Sigmoid colon (tissue), 7 donors: ENCODE data around the gene NPIPA1. TPM values are rescaled to one million over a fixed set of nuclear protein-coding genes. Genes with fewer than 3 reads are reported as not detected.
A peak's percentile ranks its signal among the peaks of the same experiment; 100 is the strongest.
"Not testable (repeated sequence)": the region's sequence is repeated elsewhere in the genome, so short reads cannot be mapped to it uniquely, and the experiment has no call there.

Source experiments
- DNase-seq: peaks from one replicate; pipeline ENCODE4 v3.0.0-alpha.2; 2019
- H3K27ac ChIP-seq, 4 donors: fragments of 200-600 bp; sonication (generic); one replicate each; pipeline ENCODE4 v1.5.1; 2016 to 2019; ENCODE audit warnings: mild to moderate bottlenecking in 1 of 4
- H3K27me3 ChIP-seq, 3 donors: fragments of 200-600 bp; sonication (generic); one replicate each; pipeline ENCODE4 v1.5.1; 2019; ENCODE audit warnings: mild to moderate bottlenecking in 1 of 3
- H3K36me3 ChIP-seq, 4 donors: fragments of 200-600 bp; sonication (generic); one replicate each; pipeline ENCODE4 v1.5.1; 2016 to 2019
- H3K4me1 ChIP-seq, 4 donors: fragments of 200-600 bp; sonication (generic); one replicate each; pipeline ENCODE4 v1.5.1; 2017 to 2019
- H3K4me3 ChIP-seq, 4 donors: fragments of 200-600 bp; sonication (generic); one replicate each; pipeline ENCODE4 v1.5.1; 2017 to 2019; ENCODE audit warnings: mild to moderate bottlenecking in 2 of 4, moderate library complexity in 1 of 4
- H3K9me3 ChIP-seq, 4 donors: fragments of 200-600 bp in 3 of 4; sonication (generic) in 3 of 4; one replicate each; pipeline versions ENCODE4 v1.5.1 to v1.6.1; 2013 to 2019
- CTCF ChIP-seq, 4 experiments: fragments of 450-650 bp in 3 of 4; fragments of 200-600 bp in 1 of 4; IDR thresholded peaks; one replicate each; pipeline ENCODE4 v1.5.1; 2016 to 2019; ENCODE audit warnings: antibody characterized with exemption in 4 of 4, mild to moderate bottlenecking in 3 of 4, moderate library complexity in 2 of 4
- POLR2A ChIP-seq, 2 donors: fragments of 450-650 bp; IDR thresholded peaks; one replicate each; pipeline ENCODE4 v1.6.1; 2016; ENCODE audit warnings: antibody characterized with exemption in 2 of 2, mild to moderate bottlenecking in 2 of 2, moderate library complexity in 2 of 2
- POLR2AphosphoS5 ChIP-seq, 4 donors: sonication (generic); formaldehyde crosslinking; IDR thresholded peaks; one replicate each; pipeline ENCODE4 v1.6.1; 2017; ENCODE audit warnings: antibody characterized with exemption in 4 of 4
- WGBS, 2 donors: extraction: QIAGEN DNeasy Blood & Tissue Kit; methylation state at CpG; one replicate each; pipeline ENCODE4 v1.1.7; 2013; 5-methylcytosine and 5-hydroxymethylcytosine counted together
- intact Hi-C: fragments of 100-400 bp; cut with DNase I; formaldehyde crosslinking; loops from one replicate; pipeline ENCODE4 v1.15.1; 2023
- polyA plus RNA-seq, 3 donors: library from polyadenylated mRNA; stranded (reverse); fragments of 200-250 nt; gene quantifications; one replicate each; pipeline ENCODE4 v1.2.3, GENCODE V29; 2013
- total RNA-seq, 4 donors: library from RNA; depleted of rRNA; stranded (reverse); fragments of >200 nt; gene quantifications; one replicate each; pipeline ENCODE4 v1.1.0, GENCODE V29; 2016
- donor health status: healthy with polysubstance abuse.
- donor health status: Bipolar disorder and iron deficiency.
- donor health status: healthy.

The NPIPA1 gene
- total and polyA plus RNA-seq, 7 donors = 8.1 to 152 (median 51.4) TPM

DNA sequence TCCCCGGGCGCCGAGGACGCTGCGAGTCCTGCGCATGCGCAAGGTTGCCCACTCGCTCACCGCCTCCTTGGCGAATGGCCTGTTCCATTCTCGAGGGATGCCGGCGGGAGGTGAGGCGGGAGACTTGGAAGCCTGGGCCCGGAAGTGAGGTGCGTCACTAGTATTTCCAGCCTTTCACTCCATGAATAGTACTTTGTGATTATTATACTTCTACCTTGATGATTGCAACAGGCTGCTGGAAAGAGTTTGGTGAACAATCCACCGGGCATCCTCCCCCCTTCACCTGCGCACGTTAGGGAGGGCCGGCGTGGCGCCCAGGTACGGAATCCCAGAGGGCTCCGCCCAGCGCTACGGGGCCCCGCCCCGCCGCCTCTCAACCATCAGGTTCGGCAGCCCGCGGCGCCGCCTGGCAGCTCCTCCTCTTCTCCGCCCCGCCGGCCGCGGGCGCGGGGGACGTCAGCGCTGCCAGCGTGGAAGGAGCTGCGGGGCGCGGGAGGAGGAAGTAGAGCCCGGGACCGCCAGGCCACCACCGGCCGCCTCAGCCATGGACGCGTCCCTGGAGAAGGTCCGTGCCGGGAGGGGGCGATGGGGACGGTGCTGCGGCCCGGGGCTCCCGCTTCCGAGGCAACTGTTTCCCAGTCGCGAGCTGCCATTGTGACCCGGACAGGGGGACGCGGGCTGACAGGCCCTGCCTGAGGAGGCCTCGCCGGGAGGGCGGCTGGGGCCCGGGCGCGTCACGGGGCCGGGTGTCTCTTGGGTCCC lies 37.6 kb downstream of the NPIPA1 start, which contains the start of gene PDXDC1:
PDXDC1 (plus strand) TSS at position 371 of the 762 bp plus-strand sequence; CDS start at position 545, 174 bp downstream.
- WGBS, 2 donors = 0 to 1% methylated on average over 74 of the region's 74 CpGs

DNA sequence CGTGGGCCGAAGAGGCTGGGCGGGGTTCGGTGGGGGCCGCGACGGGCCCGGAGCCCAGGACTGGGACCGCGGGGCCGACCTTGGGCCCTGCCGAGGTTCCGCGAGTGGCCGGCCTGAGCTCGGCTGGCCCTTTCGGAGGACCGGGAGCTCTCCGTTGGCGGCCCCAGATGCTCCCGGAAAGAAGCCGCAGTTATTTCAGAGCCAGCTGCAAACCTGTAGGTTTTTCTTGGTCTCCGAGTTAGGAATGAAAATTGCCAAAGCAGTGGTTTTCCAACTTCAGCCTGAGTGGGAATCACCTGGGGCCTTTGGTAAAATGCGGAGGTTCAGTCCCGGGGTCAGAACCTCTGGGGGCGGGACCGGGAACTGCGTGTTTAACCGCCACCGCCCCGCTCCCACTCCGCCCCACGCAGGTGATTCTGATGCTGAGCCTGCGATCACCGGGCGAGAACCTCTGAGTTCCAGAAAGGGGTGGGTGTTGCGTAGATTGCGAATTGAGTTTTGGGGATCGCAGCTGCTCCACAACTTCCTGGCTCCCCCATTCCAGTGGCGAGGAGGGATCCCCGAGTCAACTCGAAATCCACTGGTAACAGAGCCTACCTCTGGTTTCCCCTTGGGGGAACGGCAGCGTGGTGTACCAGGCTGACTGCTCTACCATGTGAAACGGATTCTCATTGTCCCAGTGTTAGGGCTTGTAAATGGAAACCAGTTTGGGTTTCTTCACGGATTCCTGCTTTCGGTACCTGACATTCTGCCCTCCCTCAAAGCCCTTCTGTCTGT lies 38.4 kb downstream of the NPIPA1 start:
- WGBS, 2 donors = 1 to 3% methylated on average over 47 of the region's 47 CpGs
- H3K36me3 ChIP-seq, H3K27me3 ChIP-seq, H3K9me3 ChIP-seq, intact Hi-C loops: not testable (repeated sequence)
- TF ChIP-seq CTCF (IDR thresholded peaks at IDR 0.05) (peak in 3 of 4 experiments; percentile 23 to 47 (median 29)), POLR2AphosphoS5 (IDR thresholded peaks at IDR 0.05) (peak in 1 of 4 donors; percentile 17)
- DNase-seq = peak; percentile 70
- peaks cover 0 to 23% (median 13%) of the 10 kb centered on the region in 4 donors for H3K4me1 ChIP-seq
- peak overlapping the region; percentile 84 to 95 (median 90) for H3K27ac ChIP-seq
- H3K4me3 ChIP-seq = peak overlapping the region; percentile 60 to 87 (median 74)

More for the DNA sequence above, 37.6 kb downstream of the NPIPA1 start, which contains the start of gene PDXDC1:
- Histone ChIP-seq H3K4me1 (peaks cover 0 to 23% (median 13%) of the 10 kb centered on the region in 4 donors), H3K4me3 (peak within 1 kb of the TSS; percentile 60 to 87 (median 74)), H3K27ac (peak within 1 kb of the TSS; percentile 84 to 95 (median 90))
- H3K36me3 ChIP-seq, H3K9me3 ChIP-seq, H3K27me3 ChIP-seq, intact Hi-C loops: not testable (repeated sequence)
- peak; percentile 90 for DNase-seq
- TF ChIP-seq POLR2A (IDR thresholded peaks at IDR 0.05) (peak; percentile 81 to 86), POLR2AphosphoS5 (IDR thresholded peaks at IDR 0.05) (peak; percentile 42 to 93 (median 69))

DNA sequence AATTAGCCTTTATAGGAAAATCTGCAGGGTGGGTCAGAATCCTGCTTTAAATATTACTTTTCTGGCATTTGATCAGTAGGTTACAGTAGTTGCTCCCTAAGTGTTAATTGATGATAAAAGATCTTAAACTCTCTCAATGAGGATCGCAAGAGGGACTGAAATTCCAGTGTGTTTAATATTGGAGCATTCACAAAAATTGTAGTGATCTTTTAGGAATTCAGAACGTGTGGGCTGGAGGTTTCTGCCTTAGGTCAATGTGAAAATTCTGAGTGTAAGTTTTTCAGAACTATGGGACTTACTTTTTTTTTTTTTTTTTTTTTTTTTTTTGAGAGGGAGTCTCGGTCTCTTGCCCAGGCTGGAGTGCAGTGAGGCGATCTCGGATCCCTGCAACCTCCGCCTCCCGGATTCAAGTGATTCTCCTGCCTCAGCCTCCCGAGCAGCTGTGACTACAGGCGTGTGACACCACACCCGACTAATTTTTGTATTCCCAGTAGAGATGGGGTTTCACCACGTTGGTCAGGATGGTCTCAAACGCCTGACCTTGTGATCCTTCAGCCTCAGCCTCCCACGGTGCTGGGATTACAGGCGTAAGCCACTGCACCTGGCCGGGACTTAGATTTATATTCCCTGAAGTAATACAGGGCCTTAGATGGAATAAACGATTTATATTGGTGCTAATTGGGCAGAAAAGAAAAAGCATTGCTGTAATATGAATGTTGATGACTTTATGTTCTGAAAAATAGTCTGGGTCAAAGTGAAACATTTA lies 39.9 kb downstream of the NPIPA1 start:
- Histone ChIP-seq H3K4me1 (peaks cover 0 to 27% (median 18%) of the 10 kb centered on the region in 4 donors), H3K27ac (peak overlapping the region in 1 of 4 donors; percentile 87)
- DNase-seq, H3K9me3 ChIP-seq, intact Hi-C loops, H3K36me3 ChIP-seq, H3K27me3 ChIP-seq, H3K4me3 ChIP-seq: not testable (repeated sequence)
- WGBS, 2 donors = 39 to 68% methylated on average over 14 of the region's 16 CpGs

DNA sequence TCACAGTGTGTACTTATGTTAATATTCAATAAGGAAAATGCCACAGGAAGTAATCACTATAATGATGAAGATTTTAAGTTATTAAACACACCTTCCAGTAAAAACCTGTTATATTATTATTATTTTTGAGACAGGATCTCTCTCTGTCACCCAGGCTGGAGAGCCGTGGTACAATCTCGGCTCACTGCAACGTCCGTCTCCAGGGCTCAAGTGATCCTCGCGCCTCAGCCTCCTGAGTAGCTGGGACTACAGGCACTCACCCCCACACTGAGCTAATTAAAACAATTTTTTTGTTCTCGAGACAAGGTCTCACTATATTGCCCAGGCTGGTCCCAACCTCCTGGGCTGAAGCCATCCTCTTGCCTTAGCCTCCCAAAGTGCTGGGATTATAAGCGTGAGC lies 41.0 kb downstream of the NPIPA1 start:
- H3K4me3 ChIP-seq, H3K27me3 ChIP-seq, DNase-seq, H3K27ac ChIP-seq, intact Hi-C loops, H3K36me3 ChIP-seq, H3K9me3 ChIP-seq: not testable (repeated sequence)
- peaks cover 0 to 31% (median 23%) of the 10 kb centered on the region in 4 donors for H3K4me1 ChIP-seq
- WGBS, 2 donors = 68 to 90% methylated on average over 8 of the region's 8 CpGs

DNA sequence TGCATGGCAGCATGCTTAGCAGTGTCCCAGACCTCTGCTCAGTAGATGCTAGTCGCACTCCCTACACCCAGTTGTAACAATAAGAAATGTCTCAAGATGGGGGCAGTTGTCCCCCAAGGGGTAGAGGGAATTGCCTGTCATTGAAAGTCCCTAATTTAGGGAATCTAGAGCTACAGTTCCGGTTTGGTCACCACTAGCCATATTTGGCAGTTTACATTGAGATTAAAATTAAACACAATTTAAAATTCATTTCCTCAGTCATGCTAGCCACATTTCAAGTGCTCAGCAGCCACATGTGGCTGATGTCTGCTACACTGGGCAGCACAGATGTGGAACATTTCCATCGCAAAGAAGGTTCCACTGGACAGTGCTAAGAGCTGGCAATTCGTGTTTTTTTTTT lies 41.7 kb downstream of the NPIPA1 start:
- WGBS, 2 donors = 40 to 77% methylated on average over 4 of the region's 4 CpGs

GRCh38 chr16:14981234-14981633 lies 44.0 kb downstream of the NPIPA1 start:
- peaks cover 0 to 17% (median 13%) of the 10 kb centered on the region in 4 donors for H3K4me1 ChIP-seq

More for the DNA sequence above, 41.7 kb downstream of the NPIPA1 start:
- H3K36me3 ChIP-seq, H3K4me3 ChIP-seq, H3K9me3 ChIP-seq, intact Hi-C loops, H3K27me3 ChIP-seq, DNase-seq: not testable (repeated sequence)
- Histone ChIP-seq H3K4me1 (peaks cover 0 to 29% (median 23%) of the 10 kb centered on the region in 4 donors), H3K27ac (peak overlapping the region in 1 of 4 donors; percentile 1)

DNA sequence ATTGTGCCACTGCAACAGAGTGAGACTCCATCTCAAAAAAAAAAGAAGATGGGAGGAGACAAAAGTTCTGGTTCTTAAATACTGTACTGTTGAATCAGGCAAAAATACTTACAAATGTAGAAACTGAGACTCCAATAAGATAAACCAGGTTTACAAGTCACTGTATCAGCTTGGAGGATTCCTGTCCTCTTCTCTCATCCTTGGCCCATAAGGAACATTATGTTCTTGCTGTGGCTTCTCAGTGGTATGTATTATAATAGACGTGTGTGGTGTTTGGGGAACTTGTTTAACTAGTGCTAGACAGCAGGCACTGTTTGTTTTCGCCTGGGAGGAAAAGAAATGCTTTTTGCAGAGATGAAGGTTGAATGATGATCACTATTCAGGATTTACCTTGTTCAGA lies 45.3 kb downstream of the NPIPA1 start:
- WGBS, 2 donors = 15 to 33% methylated on average over 1 of the region's 2 CpGs
- intact Hi-C loops = loop anchor here (10.0 kb wide), 1 partner anchor 52 kb away; no protein-coding TSS in a partner anchor
- not testable (repeated sequence) for H3K27me3 ChIP-seq, H3K9me3 ChIP-seq, H3K4me3 ChIP-seq, DNase-seq
- peaks cover 0 to 13% (median 8%) of the 10 kb centered on the region in 4 donors for H3K4me1 ChIP-seq
- H3K27ac ChIP-seq = peak overlapping the region; percentile 15 to 74 (median 56)
- H3K36me3 ChIP-seq = peaks cover 0 to 12% (median 0%) of the 10 kb centered on the region in 4 donors
- peak in 1 of 4 donors; percentile 23 for TF ChIP-seq POLR2AphosphoS5 (IDR thresholded peaks at IDR 0.05)

More at GRCh38 chr16:14981234-14981633, 44.0 kb downstream of the NPIPA1 start:
- peak overlapping the region in 1 of 4 donors; percentile 67 for H3K27ac ChIP-seq
- not testable (repeated sequence) for H3K9me3 ChIP-seq, DNase-seq, H3K27me3 ChIP-seq, H3K36me3 ChIP-seq, H3K4me3 ChIP-seq
- intact Hi-C loops = loop anchor here (10.0 kb wide), 1 partner anchor 54 kb away; no protein-coding TSS in a partner anchor
- 17 to 56% methylated on average over 3 of the region's 3 CpGs for WGBS, 2 donors

DNA sequence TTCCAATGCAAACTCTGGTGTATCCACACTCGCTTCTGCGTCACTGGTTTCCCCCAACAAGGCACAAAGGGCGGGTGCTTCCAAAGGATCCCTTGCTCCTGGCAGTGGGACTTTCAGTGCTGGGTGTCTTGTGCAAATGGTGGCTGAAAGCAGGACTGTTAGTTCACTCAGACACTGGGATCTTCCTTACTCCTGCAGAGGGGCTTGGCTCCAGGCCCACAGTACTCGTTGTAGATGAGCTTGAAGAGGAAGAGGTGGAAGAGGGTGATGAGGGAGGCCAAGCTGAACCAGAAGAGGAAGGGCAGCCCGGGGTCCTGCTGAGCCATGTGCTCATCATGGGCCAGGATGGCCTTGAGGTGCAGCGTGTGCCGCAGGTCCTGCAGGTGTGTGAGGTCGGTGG lies 50.8 kb downstream of the NPIPA1 start:
- H3K27me3 ChIP-seq, H3K27ac ChIP-seq, H3K4me1 ChIP-seq, H3K4me3 ChIP-seq, H3K9me3 ChIP-seq: not testable (repeated sequence)
- DNase-seq = peak; percentile 71
- WGBS, 2 donors = 83 to 84% methylated on average over 8 of the region's 8 CpGs
- intact Hi-C loops = loop anchor here (10.0 kb wide), 1 partner anchor 47 kb away; no protein-coding TSS in a partner anchor
- peaks cover 0 to 17% (median 0%) of the 10 kb centered on the region in 4 donors for H3K36me3 ChIP-seq

DNA sequence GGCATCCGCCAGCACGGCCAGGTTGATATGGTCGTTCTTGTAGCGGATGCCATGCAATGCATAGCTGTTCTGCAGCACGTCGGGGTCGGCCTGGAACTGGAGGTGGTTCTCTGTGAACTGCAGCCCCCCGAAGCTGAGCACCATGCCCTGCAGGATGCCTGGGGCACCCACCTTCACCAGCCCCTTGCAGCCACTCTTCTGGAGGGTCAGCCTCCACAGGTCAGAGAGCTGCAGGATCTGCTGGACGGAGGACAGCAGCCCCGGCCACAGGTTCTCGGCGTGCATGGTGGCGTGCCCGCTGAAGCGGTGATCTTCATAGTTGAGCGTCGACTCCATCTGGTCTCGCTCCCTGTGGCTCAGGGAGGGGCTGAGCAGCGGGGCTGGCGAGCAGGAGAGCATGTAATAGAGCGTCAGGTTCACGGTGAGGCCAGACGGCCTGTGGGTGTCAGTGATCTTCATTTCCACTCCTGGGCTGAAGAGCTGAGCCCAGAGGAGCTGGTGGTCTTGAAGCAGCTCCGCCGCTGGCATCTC lies 51.5 kb downstream of the NPIPA1 start:
- H3K4me1 ChIP-seq, H3K27ac ChIP-seq, H3K4me3 ChIP-seq, DNase-seq, H3K9me3 ChIP-seq, H3K27me3 ChIP-seq: not testable (repeated sequence)
- intact Hi-C loops = loop anchor here (10.0 kb wide), 1 partner anchor 46 kb away; no protein-coding TSS in a partner anchor
- peaks cover 0 to 17% (median 0%) of the 10 kb centered on the region in 4 donors for H3K36me3 ChIP-seq
- WGBS, 2 donors = 89 to 93% methylated on average over 25 of the region's 25 CpGs
